ENCODE measurements around the gene UNC5A. TPM values are rescaled to one million over a fixed set of nuclear protein-coding genes. Genes with fewer than 3 reads are reported as not detected.
A peak's percentile ranks its signal among the peaks of the same experiment; 100 is the strongest.

UNC5A gene
- total and polyA plus RNA-seq, 3 experiments from 2014 or later: not detected

DNA sequence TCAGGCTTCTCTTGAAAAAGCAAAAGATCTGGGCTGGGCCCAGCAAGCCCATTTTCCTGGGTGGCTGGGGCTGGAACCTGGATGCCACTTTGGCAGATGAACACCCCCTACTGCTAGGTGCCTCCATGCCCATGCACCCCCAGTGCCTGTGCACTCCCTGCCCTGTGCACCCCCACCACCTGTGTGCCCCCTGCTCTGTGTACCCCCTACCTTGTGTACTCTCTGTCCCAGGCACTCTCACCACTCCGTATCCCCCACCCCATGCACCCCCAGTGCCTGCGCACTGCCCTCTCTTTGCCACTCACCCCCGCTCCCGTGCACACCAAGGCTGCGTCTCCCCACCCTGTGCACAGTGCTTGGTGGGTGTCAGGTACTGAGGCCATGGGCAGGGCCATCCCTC, 14.2 kb downstream of the UNC5A start:
- Histone ChIP-seq H3K27ac (ENCODE audit: low read depth, low read length) (no peak overlapping the region), H3K9me3 (ENCODE audit: low read length) (no peaks in the 10 kb centered on the region), H3K4me3 (ENCODE audit: low read length) (no peak overlapping the region), H3K4me1 (ENCODE audit: insufficient read depth, low read length) (no peaks in the 10 kb centered on the region), H3K36me3 (ENCODE audit: insufficient read depth, low read length) (no peaks in the 10 kb centered on the region), H3K27me3 (ENCODE audit: insufficient read depth, low read length, poor library complexity, severe bottlenecking) (no peaks in the 10 kb centered on the region)
- Mint-ChIP-seq H3K36me3 (no peaks in the 10 kb centered on the region), H3K9me3 (no peaks in the 10 kb centered on the region), H3K27me3 (peaks cover 5 to 32% of the 10 kb centered on the region in 2 donors), H3K27ac (no peak overlapping the region), H3K4me1 (no peaks in the 10 kb centered on the region), H3K4me3 (no peak overlapping the region)
- POLR2A ChIA-PET: no interaction called here
- CTCF ChIA-PET: interaction anchor here (1.2 to 1.7 kb wide), 2 partner anchors 13 to 164 kb away, joined by 3 to 5 read pairs; no protein-coding TSS in a partner anchor
- DNase-seq: no peak

DNA sequence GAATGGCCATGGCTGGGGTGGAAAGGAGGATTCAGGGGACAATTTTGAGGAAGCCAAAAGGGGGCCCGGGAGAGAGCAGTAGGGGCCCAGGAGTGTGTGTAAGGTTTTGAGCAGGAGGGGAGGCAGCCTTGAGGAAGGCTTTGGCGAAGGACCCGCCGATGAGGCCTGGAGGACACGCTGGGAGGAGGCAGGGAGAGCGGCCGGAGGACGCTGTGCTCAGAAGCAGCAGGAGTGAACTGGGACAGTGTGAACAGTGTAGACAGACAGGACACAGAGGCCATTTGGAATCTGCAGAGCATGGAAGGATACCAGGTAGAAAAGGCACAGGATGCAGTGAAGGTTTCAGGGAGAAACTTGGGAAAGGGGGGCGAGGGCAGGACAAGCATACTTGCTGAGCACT, 14.9 kb downstream of the UNC5A start:
- H3K27me3 Mint-ChIP-seq: peaks cover 5 to 28% of the 10 kb centered on the region in 2 donors
- no peaks in the 10 kb centered on the region for H3K9me3 Mint-ChIP-seq
- Histone ChIP-seq H3K9me3 (ENCODE audit: low read length) (no peaks in the 10 kb centered on the region), H3K27me3 (ENCODE audit: insufficient read depth, low read length, poor library complexity, severe bottlenecking) (no peaks in the 10 kb centered on the region), H3K27ac (ENCODE audit: low read depth, low read length) (no peak overlapping the region), H3K4me3 (ENCODE audit: low read length) (no peak overlapping the region), H3K36me3 (ENCODE audit: insufficient read depth, low read length) (no peaks in the 10 kb centered on the region), H3K4me1 (ENCODE audit: insufficient read depth, low read length) (no peaks in the 10 kb centered on the region)
- H3K4me3 Mint-ChIP-seq: no peak overlapping the region
- H3K4me1 Mint-ChIP-seq: no peaks in the 10 kb centered on the region
- H3K36me3 Mint-ChIP-seq: no peaks in the 10 kb centered on the region
- POLR2A ChIA-PET: no interaction called here
- peak overlapping the region in 1 of 8 donors; percentile 92 for H3K27ac Mint-ChIP-seq
- no peak for DNase-seq
- CTCF ChIA-PET: interaction anchor here (0.9 to 1.7 kb wide), 3 partner anchors 14 to 164 kb away, joined by 3 to 5 read pairs (median 3); no protein-coding TSS in a partner anchor

DNA sequence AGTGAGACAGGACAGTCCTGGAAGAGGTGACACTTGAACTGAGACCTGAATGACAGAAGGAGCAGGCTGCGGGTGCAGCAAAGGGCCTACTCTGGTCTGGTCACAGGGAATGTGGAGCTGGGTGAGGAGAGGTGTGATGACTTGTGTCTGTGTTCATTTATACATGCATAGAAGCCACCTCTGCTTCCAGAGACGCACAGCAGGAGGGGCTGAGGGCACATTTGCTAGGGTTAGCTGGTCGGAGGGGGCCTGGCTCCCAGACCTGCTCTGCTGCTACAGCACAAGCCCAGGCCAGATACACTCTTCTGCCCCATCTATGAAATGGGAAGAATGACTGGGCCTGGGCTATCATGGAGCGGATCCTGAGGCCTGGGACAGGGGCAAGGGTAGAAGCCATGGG, 15.6 kb downstream of the UNC5A start:
- H3K27ac Mint-ChIP-seq: no peak overlapping the region
- no peaks in the 10 kb centered on the region for H3K36me3 Mint-ChIP-seq
- no peak overlapping the region for H3K4me3 ChIP-seq (ENCODE audit: low read length)
- no peaks in the 10 kb centered on the region for H3K9me3 ChIP-seq (ENCODE audit: low read length)
- H3K27me3 Mint-ChIP-seq: peaks cover 2 to 21% of the 10 kb centered on the region in 2 donors
- H3K4me3 Mint-ChIP-seq: no peak overlapping the region
- H3K9me3 Mint-ChIP-seq: no peaks in the 10 kb centered on the region
- H3K27me3 ChIP-seq (ENCODE audit: insufficient read depth, low read length, poor library complexity, severe bottlenecking): no peaks in the 10 kb centered on the region
- H3K4me1 ChIP-seq (ENCODE audit: insufficient read depth, low read length): no peaks in the 10 kb centered on the region
- no peaks in the 10 kb centered on the region for H3K4me1 Mint-ChIP-seq
- H3K27ac ChIP-seq (ENCODE audit: low read depth, low read length): no peak overlapping the region
- POLR2A ChIA-PET: no interaction called here
- DNase-seq: no peak
- CTCF ChIA-PET: interaction anchor here (0.9 to 1.7 kb wide), 3 partner anchors 14 to 165 kb away, joined by 3 to 5 read pairs (median 3); no protein-coding TSS in a partner anchor
- no peaks in the 10 kb centered on the region for H3K36me3 ChIP-seq (ENCODE audit: insufficient read depth, low read length)

DNA sequence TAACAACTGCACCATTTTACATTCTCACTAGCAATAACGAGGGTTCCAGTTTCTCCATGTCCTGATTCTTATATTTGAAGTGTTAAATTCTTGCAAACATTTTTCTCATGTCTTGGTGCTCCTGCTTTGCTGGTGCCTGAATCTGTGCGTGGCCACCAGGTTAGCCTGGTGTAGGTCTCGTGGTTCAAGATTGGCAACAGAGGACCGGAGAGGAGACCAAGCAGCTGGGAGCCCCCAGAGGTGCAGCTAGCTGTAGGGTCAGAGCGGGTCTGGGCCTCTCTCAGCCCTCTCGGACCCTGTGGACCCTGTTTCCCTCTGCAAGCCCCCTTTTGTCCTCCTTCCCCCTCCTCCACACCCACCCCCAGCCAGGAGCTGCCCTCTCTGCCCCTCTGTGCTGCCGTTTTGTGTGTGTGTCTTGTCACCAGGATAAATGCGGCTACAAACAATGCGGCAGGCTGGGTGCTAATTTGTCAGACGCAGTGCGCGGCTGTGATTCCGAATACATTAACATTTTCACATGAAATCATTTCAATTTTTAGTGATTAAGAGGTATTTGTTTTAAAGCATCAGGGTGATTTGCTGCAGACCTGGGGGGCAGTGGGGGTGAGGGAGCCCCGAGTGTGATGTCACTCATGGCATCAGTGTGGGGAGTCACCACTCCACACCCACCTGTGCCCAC, 17.5 kb downstream of the UNC5A start:
- Mint-ChIP-seq H3K27ac (no peak overlapping the region), H3K27me3 (peaks cover 2 to 16% of the 10 kb centered on the region in 2 donors), H3K4me1 (no peaks in the 10 kb centered on the region), H3K36me3 (no peaks in the 10 kb centered on the region), H3K4me3 (no peak overlapping the region), H3K9me3 (no peaks in the 10 kb centered on the region)
- Histone ChIP-seq H3K9me3 (ENCODE audit: low read length) (no peaks in the 10 kb centered on the region), H3K27me3 (ENCODE audit: insufficient read depth, low read length, poor library complexity, severe bottlenecking) (no peaks in the 10 kb centered on the region), H3K36me3 (ENCODE audit: insufficient read depth, low read length) (no peaks in the 10 kb centered on the region), H3K4me1 (ENCODE audit: insufficient read depth, low read length) (no peaks in the 10 kb centered on the region), H3K4me3 (ENCODE audit: low read length) (no peak overlapping the region), H3K27ac (ENCODE audit: low read depth, low read length) (no peak overlapping the region)
- ChIA-PET POLR2A (no interaction called here), CTCF (no interaction called here)
- DNase-seq: no peak

DNA sequence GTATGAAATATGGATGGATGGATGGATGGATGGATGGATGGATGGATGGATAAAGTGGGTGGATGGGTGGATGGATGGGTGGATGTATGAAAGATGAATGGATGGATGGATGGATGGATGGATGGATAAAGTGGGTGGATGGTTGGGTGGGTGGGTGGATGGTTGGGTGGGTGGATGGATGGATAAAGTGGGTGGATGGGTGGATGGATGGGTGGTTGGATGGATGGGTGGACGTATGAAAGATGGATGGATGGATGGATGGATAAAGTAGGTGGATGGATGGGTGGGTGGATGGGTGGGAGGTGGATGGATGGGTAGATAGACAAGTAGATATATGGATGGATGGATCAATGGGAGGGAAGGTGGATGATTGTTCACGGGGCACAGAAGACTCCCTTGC, 19.0 kb downstream of the UNC5A start:
- DNase-seq: no peak
- CTCF ChIA-PET: no interaction called here
- no peak overlapping the region for H3K27ac ChIP-seq (ENCODE audit: low read depth, low read length)
- no peaks in the 10 kb centered on the region for H3K4me1 ChIP-seq (ENCODE audit: insufficient read depth, low read length)
- H3K4me3 Mint-ChIP-seq: no peak overlapping the region
- peaks cover 9 to 20% of the 10 kb centered on the region in 2 donors for H3K27me3 Mint-ChIP-seq
- H3K27me3 ChIP-seq (ENCODE audit: insufficient read depth, low read length, poor library complexity, severe bottlenecking): peaks cover under 1% of the 10 kb centered on the region
- no peaks in the 10 kb centered on the region for H3K36me3 ChIP-seq (ENCODE audit: insufficient read depth, low read length)
- POLR2A ChIA-PET: no interaction called here
- no peaks in the 10 kb centered on the region for H3K36me3 Mint-ChIP-seq
- H3K4me1 Mint-ChIP-seq: no peaks in the 10 kb centered on the region
- no peak overlapping the region for H3K4me3 ChIP-seq (ENCODE audit: low read length)
- H3K27ac Mint-ChIP-seq: no peak overlapping the region
- H3K9me3 ChIP-seq (ENCODE audit: low read length): no peaks in the 10 kb centered on the region
- H3K9me3 Mint-ChIP-seq: peaks cover 0 to 3% (median 0%) of the 10 kb centered on the region in 5 donors

DNA sequence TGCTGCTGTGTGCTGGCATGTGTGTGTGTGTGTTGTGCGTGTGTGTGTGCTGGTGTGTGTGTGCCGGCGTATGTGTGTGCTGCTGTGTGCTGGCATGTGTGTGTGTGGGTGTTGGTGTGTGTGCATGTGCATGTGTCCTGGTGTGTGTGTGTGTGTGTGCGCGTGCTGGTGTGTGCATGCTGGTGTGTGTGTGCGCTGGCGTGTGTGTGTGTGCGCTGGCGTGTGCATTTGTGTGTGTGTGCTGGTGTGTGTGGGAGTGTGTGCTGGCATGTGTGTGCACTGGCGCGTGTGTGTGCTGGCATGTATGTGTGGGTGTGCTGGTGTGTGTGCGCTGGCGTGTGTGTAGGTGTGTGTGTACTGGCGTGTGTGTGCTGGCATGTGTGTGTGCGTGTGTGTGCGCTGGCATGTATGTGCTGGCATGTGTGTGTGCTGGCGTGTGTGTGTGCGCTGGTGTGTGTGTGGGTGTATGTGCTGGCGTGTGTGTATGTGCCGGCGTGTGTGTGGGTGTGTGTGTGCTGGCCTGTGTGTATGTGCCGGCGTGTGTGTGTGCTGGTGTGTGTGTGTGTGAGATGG, 20.1 kb downstream of the UNC5A start:
- DNase-seq: no peak
- Histone ChIP-seq H3K4me3 (ENCODE audit: low read length) (no peak overlapping the region), H3K36me3 (ENCODE audit: insufficient read depth, low read length) (no peaks in the 10 kb centered on the region), H3K27ac (ENCODE audit: low read depth, low read length) (no peak overlapping the region), H3K9me3 (ENCODE audit: low read length) (no peaks in the 10 kb centered on the region), H3K27me3 (ENCODE audit: insufficient read depth, low read length, poor library complexity, severe bottlenecking) (peaks cover 4% of the 10 kb centered on the region), H3K4me1 (ENCODE audit: insufficient read depth, low read length) (no peaks in the 10 kb centered on the region)
- H3K36me3 Mint-ChIP-seq: no peaks in the 10 kb centered on the region
- CTCF ChIA-PET: no interaction called here
- no peak overlapping the region for H3K4me3 Mint-ChIP-seq
- no peaks in the 10 kb centered on the region for H3K4me1 Mint-ChIP-seq
- POLR2A ChIA-PET: no interaction called here
- H3K27ac Mint-ChIP-seq: no peak overlapping the region
- H3K27me3 Mint-ChIP-seq: peaks cover 15 to 26% of the 10 kb centered on the region in 2 donors
- peaks cover 0 to 3% (median 0%) of the 10 kb centered on the region in 5 donors for H3K9me3 Mint-ChIP-seq

DNA sequence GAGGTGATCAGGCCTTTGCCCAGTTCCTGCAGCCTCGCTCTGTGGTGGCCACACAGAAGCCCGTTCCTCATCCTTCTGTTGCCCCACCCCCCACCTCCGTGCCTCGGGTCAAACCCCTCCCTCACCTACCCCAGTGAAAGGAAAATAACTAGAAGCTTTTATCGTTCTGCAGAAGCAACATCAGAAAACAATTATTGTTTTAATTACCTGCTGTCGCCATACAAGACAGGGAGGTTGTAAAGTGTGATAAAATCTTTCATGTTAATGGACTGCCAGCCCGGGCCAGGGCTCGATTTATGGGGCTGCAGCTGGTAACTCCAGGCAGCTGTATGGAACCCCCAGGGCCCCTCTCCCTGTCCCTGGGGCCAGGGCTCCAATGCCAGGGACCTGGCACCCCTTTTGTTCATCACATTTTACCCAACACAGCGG, 20.6 kb downstream of the UNC5A start:
- Histone ChIP-seq H3K4me3 (ENCODE audit: low read length) (no peak overlapping the region), H3K4me1 (ENCODE audit: insufficient read depth, low read length) (no peaks in the 10 kb centered on the region), H3K27ac (ENCODE audit: low read depth, low read length) (no peak overlapping the region), H3K36me3 (ENCODE audit: insufficient read depth, low read length) (no peaks in the 10 kb centered on the region), H3K27me3 (ENCODE audit: insufficient read depth, low read length, poor library complexity, severe bottlenecking) (peaks cover 4% of the 10 kb centered on the region), H3K9me3 (ENCODE audit: low read length) (no peaks in the 10 kb centered on the region)
- CTCF ChIA-PET: no interaction called here
- Mint-ChIP-seq H3K36me3 (no peaks in the 10 kb centered on the region), H3K9me3 (peaks cover 0 to 3% (median 0%) of the 10 kb centered on the region in 5 donors), H3K27me3 (peaks cover 17 to 31% of the 10 kb centered on the region in 2 donors), H3K4me1 (no peaks in the 10 kb centered on the region), H3K27ac (no peak overlapping the region), H3K4me3 (no peak overlapping the region)
- DNase-seq: no peak
- POLR2A ChIA-PET: no interaction called here

DNA sequence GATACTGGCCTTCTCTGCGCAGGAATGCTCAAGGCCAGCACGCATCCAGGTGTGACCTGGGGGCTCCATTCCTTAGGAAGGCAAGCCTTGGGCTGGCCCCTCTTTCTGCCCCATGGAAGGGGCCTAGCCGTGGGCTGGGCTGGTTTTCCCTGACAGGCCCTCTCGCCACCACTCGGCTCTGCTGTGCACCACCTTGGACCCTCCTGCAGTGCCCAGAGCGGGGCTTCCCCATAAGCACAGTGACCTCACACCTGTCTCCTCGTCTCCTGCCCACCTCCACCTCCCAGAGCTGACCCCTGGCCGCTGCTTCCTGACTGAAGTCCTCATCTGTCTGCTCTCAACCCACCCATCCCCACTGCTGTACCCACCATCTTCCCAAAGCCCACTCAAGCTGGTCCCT, 21.1 kb downstream of the UNC5A start:
- H3K27me3 Mint-ChIP-seq: peaks cover 17 to 34% of the 10 kb centered on the region in 2 donors
- peaks cover 4% of the 10 kb centered on the region for H3K27me3 ChIP-seq (ENCODE audit: insufficient read depth, low read length, poor library complexity, severe bottlenecking)
- H3K9me3 Mint-ChIP-seq: peaks cover 0 to 3% (median 0%) of the 10 kb centered on the region in 5 donors
- no peak overlapping the region for H3K27ac Mint-ChIP-seq
- no peaks in the 10 kb centered on the region for H3K36me3 ChIP-seq (ENCODE audit: insufficient read depth, low read length)
- no peaks in the 10 kb centered on the region for H3K4me1 Mint-ChIP-seq
- DNase-seq: no peak
- H3K27ac ChIP-seq (ENCODE audit: low read depth, low read length): no peak overlapping the region
- H3K4me3 ChIP-seq (ENCODE audit: low read length): no peak overlapping the region
- ChIA-PET POLR2A (no interaction called here), CTCF (no interaction called here)
- no peak overlapping the region for H3K4me3 Mint-ChIP-seq
- no peaks in the 10 kb centered on the region for H3K4me1 ChIP-seq (ENCODE audit: insufficient read depth, low read length)
- H3K9me3 ChIP-seq (ENCODE audit: low read length): no peaks in the 10 kb centered on the region
- H3K36me3 Mint-ChIP-seq: no peaks in the 10 kb centered on the region

All from CD8-positive, alpha-beta memory T cell (primary cell).